ENCODE results near the gene SLC17A7.
A peak's percentile ranks its signal among the peaks of the same experiment; 100 is the strongest.

The SLC17A7 gene

DNA sequence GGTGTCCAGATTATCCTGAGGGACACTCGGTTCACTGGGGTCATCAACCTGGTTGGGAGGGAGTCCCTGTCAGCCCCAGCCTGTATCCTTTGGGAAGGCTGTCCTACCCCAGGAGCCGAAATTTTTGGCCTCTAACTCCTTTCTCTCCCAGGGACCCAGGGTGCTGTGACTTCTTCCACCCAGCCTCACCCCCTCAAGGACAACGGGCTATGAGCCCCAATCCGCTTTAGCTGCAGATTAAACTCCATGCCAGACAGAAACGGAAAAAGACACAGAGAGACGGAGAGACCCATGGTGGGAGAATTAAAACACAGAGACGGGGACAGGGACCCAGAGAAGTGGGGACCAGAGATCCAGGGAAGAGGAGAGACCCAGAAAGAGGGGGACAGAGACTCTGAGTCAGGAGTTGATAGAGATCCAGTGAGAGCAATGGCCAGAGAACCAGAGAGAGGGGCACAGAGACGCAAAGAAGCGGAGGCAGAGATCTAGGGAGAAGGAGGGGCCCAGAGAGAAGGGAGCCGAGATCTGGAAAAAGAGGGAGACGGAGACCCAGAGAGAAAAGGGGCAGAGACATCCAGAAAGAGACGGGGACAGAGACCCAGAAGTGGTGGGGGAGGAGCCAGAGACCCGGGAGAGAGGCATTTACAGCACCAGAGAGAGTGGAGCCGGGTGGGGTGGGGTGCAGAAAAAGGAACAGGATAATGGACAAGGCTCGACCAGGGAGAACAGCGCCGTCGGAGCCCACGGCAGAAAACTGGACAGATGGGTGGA lies 703 bp downstream of the SLC17A7 start:
- H3K27ac ChIP-seq (ENCODE audit: low read depth, low read length), result no peak overlapping the region
- no peak overlapping the region for H2AK5ac ChIP-seq (ENCODE audit: low read length)
- no peaks in the 10 kb centered on the region for H3K36me3 ChIP-seq (ENCODE audit: control insufficient read depth, insufficient read depth, low read length)
- H4K8ac ChIP-seq (ENCODE audit: low read depth, low read length), result no peak overlapping the region
- WGBS (ENCODE audit: extremely low coverage, insufficient coverage, low lambda C conversion rate), result no CpG with 5 or more reads among the region's 19 CpGs
- H3K56ac ChIP-seq (ENCODE audit: low read length), result no peak overlapping the region
- H4K5ac ChIP-seq (ENCODE audit: low read length), result no peak overlapping the region
- no peak overlapping the region for H3K4ac ChIP-seq (ENCODE audit: low read depth, low read length)
- no peak overlapping the region for H3K4me2 ChIP-seq (ENCODE audit: low read length)
- H3K23ac ChIP-seq (ENCODE audit: low read length), result no peak overlapping the region
- H2BK120ac ChIP-seq (ENCODE audit: low read depth, low read length), result no peak overlapping the region
- no peak overlapping the region for H2BK5ac ChIP-seq (ENCODE audit: low read length)
- no peak overlapping the region for H3K18ac ChIP-seq (ENCODE audit: low read length)
- no peak for DNase-seq
- H3K4me1 ChIP-seq (ENCODE audit: control insufficient read depth, low read depth, low read length), result peaks cover 2% of the 10 kb centered on the region
- H3K9ac ChIP-seq (ENCODE audit: low read length), result no peak overlapping the region
- no peak overlapping the region for H3K4me3 ChIP-seq (ENCODE audit: low read length)
- H3K79me2 ChIP-seq (ENCODE audit: control insufficient read depth, insufficient read depth, low read length), result no peaks in the 10 kb centered on the region
- peaks cover 36% of the 10 kb centered on the region for H3K27me3 ChIP-seq (ENCODE audit: insufficient read depth, low read length, poor library complexity)
- H3K79me1 ChIP-seq (ENCODE audit: low read length), result no peaks in the 10 kb centered on the region
- H2BK15ac ChIP-seq (replicated peaks; ENCODE audit: low read depth), result no peak overlapping the region

DNA sequence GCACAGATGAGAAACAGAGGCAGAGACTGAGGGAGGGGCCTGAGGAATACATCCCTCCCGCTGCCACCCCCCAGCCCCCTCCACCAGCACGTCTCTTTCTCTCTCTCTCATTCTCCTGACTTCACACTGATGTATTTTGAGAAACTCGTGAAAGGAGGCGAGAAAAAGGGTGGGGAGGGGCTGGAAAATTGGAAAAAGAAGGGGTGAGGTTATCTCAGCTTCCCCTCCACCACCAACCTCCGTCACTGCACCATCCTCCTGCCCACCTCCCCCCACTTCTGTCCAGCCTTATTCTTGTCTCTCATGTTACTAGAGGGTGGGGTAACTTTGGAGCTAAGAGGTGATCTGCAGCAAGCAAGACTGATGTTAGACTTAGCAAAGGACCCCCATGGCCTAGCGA lies 1.5 kb downstream of the SLC17A7 start:
- Histone ChIP-seq H3K79me1 (ENCODE audit: low read length) (no peaks in the 10 kb centered on the region), H3K18ac (ENCODE audit: low read length) (no peak overlapping the region), H3K4ac (ENCODE audit: low read depth, low read length) (no peak overlapping the region), H4K8ac (ENCODE audit: low read depth, low read length) (no peak overlapping the region), H2BK15ac (replicated peaks; ENCODE audit: low read depth) (no peak overlapping the region), H3K4me1 (ENCODE audit: control insufficient read depth, low read depth, low read length) (peaks cover 2% of the 10 kb centered on the region), H3K4me3 (ENCODE audit: low read length) (no peak overlapping the region), H3K27me3 (ENCODE audit: insufficient read depth, low read length, poor library complexity) (peaks cover 36% of the 10 kb centered on the region), H3K36me3 (ENCODE audit: control insufficient read depth, insufficient read depth, low read length) (no peaks in the 10 kb centered on the region), H4K5ac (ENCODE audit: low read length) (no peak overlapping the region), H3K56ac (ENCODE audit: low read length) (no peak overlapping the region), H3K27ac (ENCODE audit: low read depth, low read length) (no peak overlapping the region), H2AK5ac (ENCODE audit: low read length) (no peak overlapping the region), H3K4me2 (ENCODE audit: low read length) (no peak overlapping the region), H2BK120ac (ENCODE audit: low read depth, low read length) (no peak overlapping the region), H3K23ac (ENCODE audit: low read length) (no peak overlapping the region), H3K79me2 (ENCODE audit: control insufficient read depth, insufficient read depth, low read length) (no peaks in the 10 kb centered on the region), H2BK5ac (ENCODE audit: low read length) (no peak overlapping the region), H3K9ac (ENCODE audit: low read length) (no peak overlapping the region)
- DNase-seq, result no peak
- no CpG with 5 or more reads among the region's 6 CpGs for WGBS (ENCODE audit: extremely low coverage, insufficient coverage, low lambda C conversion rate)

GRCh38 chr19:49438261-49438660 lies 3.1 kb downstream of the SLC17A7 start:
- DNase-seq, result no peak
- no peaks in the 10 kb centered on the region for H3K79me2 ChIP-seq (ENCODE audit: control insufficient read depth, insufficient read depth, low read length)
- no peak overlapping the region for H2BK120ac ChIP-seq (ENCODE audit: low read depth, low read length)
- no peak overlapping the region for H3K23ac ChIP-seq (ENCODE audit: low read length)
- no CpG with 5 or more reads among the region's 6 CpGs for WGBS (ENCODE audit: extremely low coverage, insufficient coverage, low lambda C conversion rate)
- no peak overlapping the region for H2AK5ac ChIP-seq (ENCODE audit: low read length)
- H2BK5ac ChIP-seq (ENCODE audit: low read length), result no peak overlapping the region
- no peak overlapping the region for H3K18ac ChIP-seq (ENCODE audit: low read length)
- H4K5ac ChIP-seq (ENCODE audit: low read length), result no peak overlapping the region
- H3K4me1 ChIP-seq (ENCODE audit: control insufficient read depth, low read depth, low read length), result peaks cover 2% of the 10 kb centered on the region
- no peak overlapping the region for H3K9ac ChIP-seq (ENCODE audit: low read length)
- H2BK15ac ChIP-seq (replicated peaks; ENCODE audit: low read depth), result no peak overlapping the region
- H3K79me1 ChIP-seq (ENCODE audit: low read length), result no peaks in the 10 kb centered on the region
- H3K56ac ChIP-seq (ENCODE audit: low read length), result no peak overlapping the region
- no peaks in the 10 kb centered on the region for H3K36me3 ChIP-seq (ENCODE audit: control insufficient read depth, insufficient read depth, low read length)
- H3K27me3 ChIP-seq (ENCODE audit: insufficient read depth, low read length, poor library complexity), result peaks cover 39% of the 10 kb centered on the region
- no peak overlapping the region for H3K27ac ChIP-seq (ENCODE audit: low read depth, low read length)
- no peak overlapping the region for H3K4ac ChIP-seq (ENCODE audit: low read depth, low read length)
- H3K4me3 ChIP-seq (ENCODE audit: low read length), result no peak overlapping the region
- H4K8ac ChIP-seq (ENCODE audit: low read depth, low read length), result no peak overlapping the region
- H3K4me2 ChIP-seq (ENCODE audit: low read length), result no peak overlapping the region

DNA sequence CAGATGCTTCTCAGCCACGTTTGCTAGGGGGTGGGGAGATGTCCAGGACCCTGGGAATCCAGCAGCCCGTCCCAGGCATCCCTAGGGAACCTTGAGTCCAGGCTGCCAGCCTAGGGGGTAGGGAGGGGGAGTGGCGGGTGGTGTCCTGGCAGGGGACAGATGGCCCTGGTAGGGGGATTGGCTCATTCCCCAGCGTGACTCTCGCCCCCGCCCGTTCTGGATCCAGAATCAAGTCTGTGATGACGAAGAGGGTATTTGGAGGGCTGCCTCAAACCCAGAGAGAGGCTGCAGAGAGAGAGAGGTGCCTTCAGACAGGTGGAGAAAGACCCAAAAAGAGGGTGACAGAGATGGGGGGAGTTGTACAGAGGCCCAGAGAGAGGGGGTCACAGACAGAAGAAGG lies 4.1 kb downstream of the SLC17A7 start:
- Histone ChIP-seq H2BK120ac (ENCODE audit: low read depth, low read length) (no peak overlapping the region), H3K56ac (ENCODE audit: low read length) (no peak overlapping the region), H3K27ac (ENCODE audit: low read depth, low read length) (no peak overlapping the region), H2BK15ac (replicated peaks; ENCODE audit: low read depth) (no peak overlapping the region), H3K4ac (ENCODE audit: low read depth, low read length) (no peak overlapping the region), H3K4me3 (ENCODE audit: low read length) (no peak overlapping the region), H3K23ac (ENCODE audit: low read length) (no peak overlapping the region), H3K4me1 (ENCODE audit: control insufficient read depth, low read depth, low read length) (peaks cover 2% of the 10 kb centered on the region), H3K9ac (ENCODE audit: low read length) (no peak overlapping the region), H4K8ac (ENCODE audit: low read depth, low read length) (no peak overlapping the region), H3K18ac (ENCODE audit: low read length) (no peak overlapping the region), H3K4me2 (ENCODE audit: low read length) (no peak overlapping the region), H4K5ac (ENCODE audit: low read length) (no peak overlapping the region), H3K79me2 (ENCODE audit: control insufficient read depth, insufficient read depth, low read length) (no peaks in the 10 kb centered on the region), H3K36me3 (ENCODE audit: control insufficient read depth, insufficient read depth, low read length) (no peaks in the 10 kb centered on the region), H3K79me1 (ENCODE audit: low read length) (no peaks in the 10 kb centered on the region), H3K27me3 (ENCODE audit: insufficient read depth, low read length, poor library complexity) (peaks cover 40% of the 10 kb centered on the region), H2BK5ac (ENCODE audit: low read length) (no peak overlapping the region), H2AK5ac (ENCODE audit: low read length) (no peak overlapping the region)
- no CpG with 5 or more reads among the region's 8 CpGs for WGBS (ENCODE audit: extremely low coverage, insufficient coverage, low lambda C conversion rate)
- no peak for DNase-seq

GRCh38 chr19:49436381-49437017 lies 4.8 kb downstream of the SLC17A7 start:
- Histone ChIP-seq H3K56ac (ENCODE audit: low read length) (no peak overlapping the region), H2AK5ac (ENCODE audit: low read length) (no peak overlapping the region), H3K27ac (ENCODE audit: low read depth, low read length) (no peak overlapping the region), H4K8ac (ENCODE audit: low read depth, low read length) (no peak overlapping the region), H3K9ac (ENCODE audit: low read length) (no peak overlapping the region), H3K4ac (ENCODE audit: low read depth, low read length) (no peak overlapping the region), H4K5ac (ENCODE audit: low read length) (no peak overlapping the region), H3K79me1 (ENCODE audit: low read length) (no peaks in the 10 kb centered on the region), H3K36me3 (ENCODE audit: control insufficient read depth, insufficient read depth, low read length) (no peaks in the 10 kb centered on the region), H3K79me2 (ENCODE audit: control insufficient read depth, insufficient read depth, low read length) (no peaks in the 10 kb centered on the region), H3K27me3 (ENCODE audit: insufficient read depth, low read length, poor library complexity) (peaks cover 34% of the 10 kb centered on the region), H2BK120ac (ENCODE audit: low read depth, low read length) (no peak overlapping the region), H3K4me3 (ENCODE audit: low read length) (no peak overlapping the region), H3K4me1 (ENCODE audit: control insufficient read depth, low read depth, low read length) (no peaks in the 10 kb centered on the region), H2BK5ac (ENCODE audit: low read length) (no peak overlapping the region), H3K4me2 (ENCODE audit: low read length) (peak overlapping the region; percentile 31), H2BK15ac (replicated peaks; ENCODE audit: low read depth) (no peak overlapping the region), H3K23ac (ENCODE audit: low read length) (no peak overlapping the region), H3K18ac (ENCODE audit: low read length) (no peak overlapping the region)
- WGBS (ENCODE audit: extremely low coverage, insufficient coverage, low lambda C conversion rate), result no CpG with 5 or more reads among the region's 42 CpGs
- DNase-seq, result peak; percentile 89
